Neuron (in vitro differentiated cells): ENCODE data around the gene GALNT8.

ENCODE experiments used
- H2AFZ ChIP-seq: one replicate; pipeline ENCODE4 v1.6.1; 2013; ENCODE audit warnings: low read depth, mild to moderate bottlenecking, inconsistent platforms, low read length, moderate library complexity
- H3K27me3 ChIP-seq: one replicate; pipeline ENCODE4 v1.6.1; 2013; ENCODE audit warnings: low read length; ENCODE audit not compliant: insufficient read depth
- H3K36me3 ChIP-seq: one replicate; pipeline ENCODE4 v1.6.1; 2013; ENCODE audit warnings: low read length; ENCODE audit not compliant: insufficient read depth
- H3K4me1 ChIP-seq: one replicate; pipeline ENCODE4 v1.6.1; 2013; ENCODE audit warnings: low read length; ENCODE audit not compliant: insufficient read depth
- H3K4me3 ChIP-seq: 2 replicates; pipeline ENCODE4 v1.5.1; 2013; ENCODE audit warnings: mild to moderate bottlenecking, low read length, moderate library complexity
- H3K9me3 ChIP-seq: one replicate; pipeline ENCODE4 v1.6.1; 2013; ENCODE audit warnings: low read length

Gene GALNT8

GRCh38 chr12:4719821-4720636 is at the start of gene GALNT8:
Gene GALNT8 (plus strand): TSS chr12:4720400. CDS start chr12:4720678, 278 bp downstream.
- H3K4me3 ChIP-seq: no peak within 1 kb of the TSS
- H2AFZ ChIP-seq: no peak within 1 kb of the TSS

GRCh38 chr12:4679711-4680110 is 40.5 kb upstream of the GALNT8 start:
- no peaks in the 10 kb centered on the region for H3K9me3 ChIP-seq
- no peaks in the 10 kb centered on the region for H3K4me1 ChIP-seq
- H2AFZ ChIP-seq: no peak overlapping the region
- no peaks in the 10 kb centered on the region for H3K27me3 ChIP-seq
- H3K4me3 ChIP-seq: no peak overlapping the region
- peaks cover 26% of the 10 kb centered on the region for H3K36me3 ChIP-seq

More at GRCh38 chr12:4719821-4720636, at the start of gene GALNT8:
- no peaks in the 10 kb centered on the region for H3K4me1 ChIP-seq
- H3K27me3 ChIP-seq: no peaks in the 10 kb centered on the region
- peaks cover 3% of the 10 kb centered on the region for H3K36me3 ChIP-seq
- peaks cover 3% of the 10 kb centered on the region for H3K9me3 ChIP-seq

- H3K27me3 ChIP-seq: no peaks in the 10 kb centered on the region
- no peaks in the 10 kb centered on the region for H3K9me3 ChIP-seq
- no peak overlapping the region for H2AFZ ChIP-seq
- H3K4me3 ChIP-seq: no peak overlapping the region
- H3K4me1 ChIP-seq: no peaks in the 10 kb centered on the region
- H3K36me3 ChIP-seq: peaks cover 46% of the 10 kb centered on the region
These were observed 38.5 kb upstream of the GALNT8 start for GRCh38 chr12:4681732-4682131.

- Histone ChIP-seq H3K4me1 (no peaks in the 10 kb centered on the region), H3K27me3 (no peaks in the 10 kb centered on the region), H3K36me3 (peaks cover 59% of the 10 kb centered on the region), H3K9me3 (peaks cover 4% of the 10 kb centered on the region), H2AFZ (no peak overlapping the region), H3K4me3 (no peak overlapping the region)
These were observed 34.9 kb upstream of the GALNT8 start for GRCh38 chr12:4685317-4685716.

GRCh38 chr12:4690760-4691159 is 29.4 kb upstream of the GALNT8 start:
- Histone ChIP-seq H3K36me3 (peaks cover 44% of the 10 kb centered on the region), H3K9me3 (peaks cover 4% of the 10 kb centered on the region), H3K4me1 (no peaks in the 10 kb centered on the region), H3K27me3 (no peaks in the 10 kb centered on the region), H2AFZ (no peak overlapping the region), H3K4me3 (no peak overlapping the region)

GRCh38 chr12:4700621-4701026 is 19.6 kb upstream of the GALNT8 start:
- H3K9me3 ChIP-seq: no peaks in the 10 kb centered on the region
- no peak overlapping the region for H3K4me3 ChIP-seq
- no peaks in the 10 kb centered on the region for H3K4me1 ChIP-seq
- H2AFZ ChIP-seq: no peak overlapping the region
- H3K27me3 ChIP-seq: no peaks in the 10 kb centered on the region
- H3K36me3 ChIP-seq: peaks cover 26% of the 10 kb centered on the region

GRCh38 chr12:4701395-4702190 is 18.6 kb upstream of the GALNT8 start:
- Histone ChIP-seq H3K4me3 (no peak overlapping the region), H3K9me3 (no peaks in the 10 kb centered on the region), H3K4me1 (no peaks in the 10 kb centered on the region), H3K36me3 (peaks cover 19% of the 10 kb centered on the region), H2AFZ (no peak overlapping the region), H3K27me3 (no peaks in the 10 kb centered on the region)

GRCh38 chr12:4703676-4704075 is 16.5 kb upstream of the GALNT8 start:
- H3K4me3 ChIP-seq: no peak overlapping the region
- H3K9me3 ChIP-seq: no peaks in the 10 kb centered on the region
- H3K27me3 ChIP-seq: no peaks in the 10 kb centered on the region
- H2AFZ ChIP-seq: no peak overlapping the region
- H3K36me3 ChIP-seq: peaks cover 11% of the 10 kb centered on the region
- H3K4me1 ChIP-seq: no peaks in the 10 kb centered on the region

- Histone ChIP-seq H3K36me3 (peaks cover 3% of the 10 kb centered on the region), H3K4me3 (no peak overlapping the region), H3K27me3 (no peaks in the 10 kb centered on the region), H2AFZ (no peak overlapping the region), H3K4me1 (no peaks in the 10 kb centered on the region), H3K9me3 (no peaks in the 10 kb centered on the region)
These were observed 14.4 kb upstream of the GALNT8 start for GRCh38 chr12:4705824-4706223.

- no peaks in the 10 kb centered on the region for H3K9me3 ChIP-seq
- H3K4me3 ChIP-seq: no peak overlapping the region
- H3K27me3 ChIP-seq: no peaks in the 10 kb centered on the region
- H3K36me3 ChIP-seq: peaks cover 3% of the 10 kb centered on the region
- H3K4me1 ChIP-seq: no peaks in the 10 kb centered on the region
- no peak overlapping the region for H2AFZ ChIP-seq
These were observed 12.9 kb upstream of the GALNT8 start for GRCh38 chr12:4707306-4707705.

GRCh38 chr12:4710113-4710512 is 10.1 kb upstream of the GALNT8 start:
- Histone ChIP-seq H3K4me3 (no peak overlapping the region), H3K27me3 (no peaks in the 10 kb centered on the region), H3K36me3 (no peaks in the 10 kb centered on the region), H3K4me1 (no peaks in the 10 kb centered on the region), H3K9me3 (no peaks in the 10 kb centered on the region), H2AFZ (no peak overlapping the region)

GRCh38 chr12:4714879-4715278 is 5.3 kb upstream of the GALNT8 start:
- no peaks in the 10 kb centered on the region for H3K4me1 ChIP-seq
- H3K4me3 ChIP-seq: no peak overlapping the region
- no peaks in the 10 kb centered on the region for H3K27me3 ChIP-seq
- H3K36me3 ChIP-seq: no peaks in the 10 kb centered on the region
- no peak overlapping the region for H2AFZ ChIP-seq
- no peaks in the 10 kb centered on the region for H3K9me3 ChIP-seq

- no peaks in the 10 kb centered on the region for H3K9me3 ChIP-seq
- H3K36me3 ChIP-seq: no peaks in the 10 kb centered on the region
- H3K4me1 ChIP-seq: no peaks in the 10 kb centered on the region
- no peaks in the 10 kb centered on the region for H3K27me3 ChIP-seq
- no peak overlapping the region for H2AFZ ChIP-seq
- H3K4me3 ChIP-seq: no peak overlapping the region
These were observed 2.4 kb upstream of the GALNT8 start for GRCh38 chr12:4717806-4718205.
